ENCODE measurements around the gene GUCA2B.
A peak's percentile ranks its signal among the peaks of the same experiment; 100 is the strongest.

Gene GUCA2B

GRCh38 chr1:42152907-42153600 lies at the start of gene GUCA2B:
GUCA2B (plus strand) TSS chr1:42153410; CDS start chr1:42153451, 41 bp downstream.
- no peak for DNase-seq

GRCh38 chr1:42105025-42105424 lies 48.2 kb upstream of the GUCA2B start:
- DNase-seq: no peak

- DNase-seq: no peak
Observed at GRCh38 chr1:42108309-42108708, 44.9 kb upstream of the GUCA2B start.

- DNase-seq: no peak
Observed at GRCh38 chr1:42109600-42109999, 43.6 kb upstream of the GUCA2B start.

- no peak for DNase-seq
Observed at GRCh38 chr1:42114229-42114628, 39.0 kb upstream of the GUCA2B start.

- no peak for DNase-seq
Observed at GRCh38 chr1:42117214-42117613, 36.0 kb upstream of the GUCA2B start.

GRCh38 chr1:42118125-42118524 lies 35.1 kb upstream of the GUCA2B start:
- DNase-seq: no peak

GRCh38 chr1:42122408-42122807 lies 30.8 kb upstream of the GUCA2B start:
- no peak for DNase-seq

- DNase-seq: no peak
Observed at GRCh38 chr1:42125552-42125951, 27.7 kb upstream of the GUCA2B start.

- no peak for DNase-seq
Observed at GRCh38 chr1:42127767-42128166, 25.4 kb upstream of the GUCA2B start.

GRCh38 chr1:42128499-42128898 lies 24.7 kb upstream of the GUCA2B start:
- DNase-seq: no peak

- DNase-seq: no peak
Observed at GRCh38 chr1:42128964-42129363, 24.2 kb upstream of the GUCA2B start.

- no peak for DNase-seq
Observed at GRCh38 chr1:42130061-42130660, 23.0 kb upstream of the GUCA2B start.

- no peak for DNase-seq
Observed at GRCh38 chr1:42133390-42133789, 19.8 kb upstream of the GUCA2B start.

- DNase-seq: no peak
Observed at GRCh38 chr1:42133809-42134526, 19.2 kb upstream of the GUCA2B start.

GRCh38 chr1:42135426-42135825 lies 17.8 kb upstream of the GUCA2B start:
- peak; percentile 86 for DNase-seq

GRCh38 chr1:42136466-42136865 lies 16.7 kb upstream of the GUCA2B start:
- no peak for DNase-seq

- peak; percentile 73 for DNase-seq
Observed at GRCh38 chr1:42137766-42138165, 15.4 kb upstream of the GUCA2B start.

GRCh38 chr1:42138586-42138985 lies 14.6 kb upstream of the GUCA2B start:
- DNase-seq: no peak

GRCh38 chr1:42139444-42139843 lies 13.8 kb upstream of the GUCA2B start:
- DNase-seq: no peak

- DNase-seq: no peak
Observed at GRCh38 chr1:42140191-42140590, 13.0 kb upstream of the GUCA2B start.

- DNase-seq: no peak
Observed at GRCh38 chr1:42141978-42142377, 11.2 kb upstream of the GUCA2B start.

GRCh38 chr1:42142894-42143675 lies 10.1 kb upstream of the GUCA2B start:
- peak; percentile 94 for DNase-seq

Measured in DMS79 treated with DMSO at 0.1 percent for 48 hours (cell line).